IPS-20b (cell line): ENCODE measurements around the gene TTC27.

Experiments
- H3K27ac ChIP-seq: one replicate; pipeline ENCODE4 v1.5.1; 2013; ENCODE audit warnings: low read length
- H3K27me3 ChIP-seq: 2 replicates; pipeline ENCODE4 v1.6.1; 2013; ENCODE audit warnings: mild to moderate bottlenecking, low read length, inconsistent platforms; ENCODE audit not compliant: insufficient read depth
- H3K36me3 ChIP-seq: 2 replicates; pipeline ENCODE4 v1.6.1; 2013; ENCODE audit warnings: low read depth, mild to moderate bottlenecking, inconsistent platforms, low read length, moderate library complexity; ENCODE audit not compliant: insufficient read depth
- H3K4me1 ChIP-seq: 2 replicates; pipeline ENCODE4 v1.6.1; 2013; ENCODE audit warnings: mild to moderate bottlenecking, control low read depth, inconsistent platforms, low read length, moderate library complexity; ENCODE audit not compliant: insufficient read depth
- H3K4me3 ChIP-seq: 2 replicates; pipeline ENCODE4 v1.5.1; 2013; ENCODE audit warnings: mild to moderate bottlenecking, low read length, inconsistent platforms
- H3K9ac ChIP-seq: 2 replicates; pipeline ENCODE4 v1.6.1; 2013; ENCODE audit warnings: low read depth, mild to moderate bottlenecking, inconsistent platforms, low read length, moderate library complexity
- H3K9me3 ChIP-seq: 2 replicates; pipeline ENCODE4 v1.6.1; 2013; ENCODE audit warnings: mild to moderate bottlenecking, low read depth, low read length, inconsistent platforms; ENCODE audit not compliant: insufficient read depth

Gene TTC27

GRCh38 chr2:32824070-32824809 lies 196.4 kb downstream of the TTC27 start:
- H3K27ac ChIP-seq, result no peak overlapping the region
- H3K4me3 ChIP-seq, result no peak overlapping the region
- H3K9ac ChIP-seq, result no peak overlapping the region
- H3K36me3 ChIP-seq, result no peaks in the 10 kb centered on the region
- peaks cover 9% of the 10 kb centered on the region for H3K9me3 ChIP-seq
- H3K4me1 ChIP-seq, result no peaks in the 10 kb centered on the region
- no peaks in the 10 kb centered on the region for H3K27me3 ChIP-seq

- Histone ChIP-seq H3K27me3 (no peaks in the 10 kb centered on the region), H3K36me3 (no peaks in the 10 kb centered on the region), H3K27ac (no peak overlapping the region), H3K9ac (no peak overlapping the region), H3K4me3 (no peak overlapping the region), H3K4me1 (no peaks in the 10 kb centered on the region), H3K9me3 (peaks cover 9% of the 10 kb centered on the region)
These were observed 197.5 kb downstream of the TTC27 start for GRCh38 chr2:32825291-32825712.

GRCh38 chr2:32830196-32830595 lies 202.3 kb downstream of the TTC27 start:
- Histone ChIP-seq H3K27ac (no peak overlapping the region), H3K4me1 (no peaks in the 10 kb centered on the region), H3K4me3 (no peak overlapping the region), H3K9me3 (peaks cover 9% of the 10 kb centered on the region), H3K9ac (no peak overlapping the region), H3K27me3 (no peaks in the 10 kb centered on the region), H3K36me3 (no peaks in the 10 kb centered on the region)

- Histone ChIP-seq H3K36me3 (no peaks in the 10 kb centered on the region), H3K27ac (no peak overlapping the region), H3K4me3 (no peak overlapping the region), H3K27me3 (no peaks in the 10 kb centered on the region), H3K4me1 (no peaks in the 10 kb centered on the region), H3K9ac (no peak overlapping the region), H3K9me3 (peaks cover 9% of the 10 kb centered on the region)
These were observed 205.0 kb downstream of the TTC27 start for GRCh38 chr2:32832821-32833220.

GRCh38 chr2:32833709-32834108 lies 205.9 kb downstream of the TTC27 start:
- H3K9ac ChIP-seq, result no peak overlapping the region
- H3K27me3 ChIP-seq, result no peaks in the 10 kb centered on the region
- H3K36me3 ChIP-seq, result no peaks in the 10 kb centered on the region
- H3K9me3 ChIP-seq, result peaks cover 2% of the 10 kb centered on the region
- no peak overlapping the region for H3K27ac ChIP-seq
- H3K4me1 ChIP-seq, result no peaks in the 10 kb centered on the region
- no peak overlapping the region for H3K4me3 ChIP-seq

DNA sequence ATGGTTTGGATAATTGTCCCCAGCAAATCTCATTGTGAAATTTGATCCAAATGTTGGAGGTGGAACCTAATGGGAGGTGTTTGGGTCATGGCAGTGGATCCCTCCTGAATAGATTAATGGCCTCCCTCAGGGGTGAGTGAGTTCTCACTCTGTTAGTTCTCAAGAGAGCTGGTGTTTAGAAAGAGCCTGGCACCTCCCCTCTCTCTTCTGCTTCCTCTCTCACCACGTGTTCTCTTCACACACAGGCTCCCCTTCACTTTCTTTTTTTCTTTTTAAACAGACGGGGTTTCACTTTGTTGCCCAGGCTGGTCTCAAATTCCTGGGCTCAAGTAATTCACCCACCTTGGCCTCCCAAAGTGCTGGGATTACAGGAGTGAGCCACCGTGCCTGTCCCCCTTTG lies 207.3 kb downstream of the TTC27 start:
- H3K27ac ChIP-seq, result no peak overlapping the region
- no peaks in the 10 kb centered on the region for H3K27me3 ChIP-seq
- H3K9me3 ChIP-seq, result no peaks in the 10 kb centered on the region
- H3K4me1 ChIP-seq, result no peaks in the 10 kb centered on the region
- H3K36me3 ChIP-seq, result no peaks in the 10 kb centered on the region
- H3K9ac ChIP-seq, result no peak overlapping the region
- no peak overlapping the region for H3K4me3 ChIP-seq

- Histone ChIP-seq H3K9me3 (no peaks in the 10 kb centered on the region), H3K27ac (no peak overlapping the region), H3K4me1 (no peaks in the 10 kb centered on the region), H3K36me3 (no peaks in the 10 kb centered on the region), H3K9ac (no peak overlapping the region), H3K4me3 (no peak overlapping the region), H3K27me3 (no peaks in the 10 kb centered on the region)
These were observed 209.1 kb downstream of the TTC27 start for GRCh38 chr2:32836933-32837332.

- Histone ChIP-seq H3K4me3 (no peak overlapping the region), H3K9ac (no peak overlapping the region), H3K36me3 (no peaks in the 10 kb centered on the region), H3K27me3 (no peaks in the 10 kb centered on the region), H3K27ac (no peak overlapping the region), H3K9me3 (no peaks in the 10 kb centered on the region), H3K4me1 (no peaks in the 10 kb centered on the region)
These were observed 210.6 kb downstream of the TTC27 start for GRCh38 chr2:32838418-32838817.

DNA sequence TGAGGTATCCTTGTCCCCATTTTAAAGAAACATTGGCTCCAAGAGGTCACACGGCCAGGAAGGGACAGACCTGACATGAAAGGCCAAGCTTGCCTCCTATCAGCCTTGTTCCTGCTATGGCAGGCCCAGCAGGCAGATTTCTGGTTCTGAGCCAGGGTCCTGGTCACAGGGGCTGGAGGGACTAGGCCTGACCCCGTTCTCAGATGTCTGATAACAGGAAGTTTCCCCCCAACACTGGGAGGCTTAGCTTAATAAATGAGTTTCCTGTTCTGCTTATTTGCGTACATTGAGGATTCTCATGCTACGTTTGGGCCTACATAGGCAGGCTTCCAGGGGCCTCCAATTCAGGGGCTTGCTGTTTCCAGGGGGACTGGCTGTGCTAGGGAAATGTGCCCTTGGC lies 211.1 kb downstream of the TTC27 start:
- Histone ChIP-seq H3K36me3 (no peaks in the 10 kb centered on the region), H3K27me3 (no peaks in the 10 kb centered on the region), H3K9me3 (no peaks in the 10 kb centered on the region), H3K27ac (no peak overlapping the region), H3K4me1 (no peaks in the 10 kb centered on the region), H3K4me3 (no peak overlapping the region), H3K9ac (no peak overlapping the region)

DNA sequence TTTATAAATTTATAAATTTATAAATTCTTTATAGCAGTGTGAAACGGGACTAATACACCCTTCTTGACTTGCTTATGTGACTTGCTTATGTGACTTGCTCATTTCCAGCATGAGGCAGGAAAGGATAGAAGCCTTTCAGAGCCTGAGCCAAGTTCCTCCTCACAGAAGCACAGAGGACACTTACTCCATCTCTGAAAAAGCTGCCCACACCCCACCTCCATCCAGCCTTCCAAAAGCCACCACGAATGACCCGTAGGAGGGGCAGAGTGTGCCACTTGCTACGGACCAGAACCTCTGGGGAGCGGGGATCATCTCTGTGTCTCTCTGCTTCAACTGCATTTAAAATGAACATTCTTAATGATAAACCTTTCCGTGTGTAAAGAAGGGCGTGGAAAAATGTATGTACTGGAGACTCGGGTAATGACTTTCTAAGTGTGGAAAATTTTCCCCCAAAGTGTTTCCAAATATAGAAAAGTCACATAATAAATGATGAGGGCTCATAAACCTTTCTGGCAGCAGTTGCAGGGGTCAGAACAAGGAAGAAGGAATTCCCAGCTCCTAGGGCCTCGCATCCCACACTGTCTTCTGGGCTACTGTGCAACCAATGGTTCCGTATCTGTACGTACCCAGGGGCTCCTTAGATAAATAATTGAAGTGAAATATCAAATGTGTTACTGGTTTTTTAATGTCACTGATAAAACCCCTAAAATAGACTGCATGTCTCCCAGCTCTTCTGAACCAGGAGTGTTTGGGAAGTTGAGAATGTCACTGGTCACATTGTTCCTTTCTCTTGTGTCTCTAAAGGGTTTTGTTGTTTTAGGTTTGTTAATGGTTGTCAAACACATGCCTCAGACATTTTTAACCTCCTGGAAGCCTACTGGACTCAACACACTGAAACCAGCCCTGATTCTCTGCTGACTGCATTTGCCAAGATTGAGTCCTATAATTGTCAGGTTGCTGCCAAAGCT lies 214.4 kb downstream of the TTC27 start:
- Histone ChIP-seq H3K4me3 (no peak overlapping the region), H3K27me3 (no peaks in the 10 kb centered on the region), H3K9me3 (peaks cover 23% of the 10 kb centered on the region), H3K9ac (no peak overlapping the region), H3K36me3 (no peaks in the 10 kb centered on the region), H3K27ac (no peak overlapping the region), H3K4me1 (no peaks in the 10 kb centered on the region)

GRCh38 chr2:32843699-32844098 lies 215.8 kb downstream of the TTC27 start:
- no peak overlapping the region for H3K9ac ChIP-seq
- no peaks in the 10 kb centered on the region for H3K4me1 ChIP-seq
- no peaks in the 10 kb centered on the region for H3K36me3 ChIP-seq
- peaks cover 23% of the 10 kb centered on the region for H3K9me3 ChIP-seq
- no peak overlapping the region for H3K4me3 ChIP-seq
- H3K27ac ChIP-seq, result no peak overlapping the region
- H3K27me3 ChIP-seq, result no peaks in the 10 kb centered on the region

GRCh38 chr2:32844253-32844652 lies 216.4 kb downstream of the TTC27 start:
- Histone ChIP-seq H3K27me3 (no peaks in the 10 kb centered on the region), H3K36me3 (no peaks in the 10 kb centered on the region), H3K27ac (no peak overlapping the region), H3K4me1 (no peaks in the 10 kb centered on the region), H3K9ac (no peak overlapping the region), H3K9me3 (peaks cover 23% of the 10 kb centered on the region), H3K4me3 (no peak overlapping the region)
